IMR-90 (cell line): Measurements from ENCODE around the gene RAPGEF3. TPM values are rescaled to one million over a fixed set of nuclear protein-coding genes. Genes with fewer than 3 reads are reported as not detected.

Source experiments
- ATAC-seq: fragments of 200-7000 bp; cut with Tn5 transposase; 2 replicates; pipeline ENCODE4 v1.9.1; 2020; ENCODE audit warnings: low read depth, mild to moderate bottlenecking, moderate library complexity
- BruUV-seq: library from RNA; stranded (reverse); fragments of 400-500 nt; replicated peaks from 2 replicates; lab custom pipeline; 2021; lab: Mats Ljungman, UMichigan
- CTCF ChIA-PET: fragments of 300-600 bp; formaldehyde crosslinking; extraction: SDS; loops from one replicate; lab custom pipeline; 2021; ENCODE audit warnings: antibody characterized with exemption; lab: Yijun Ruan, JAX
- POLR2A ChIA-PET: fragments of 300-600 bp; sonication (Branson Sonifier 250); formaldehyde crosslinking; loops from one replicate; lab custom pipeline; 2022; ENCODE audit warnings: antibody characterized with exemption; ENCODE audit not compliant: unreplicated experiment; lab: Charles Lee
- DNase-seq: peaks from one replicate; pipeline ENCODE4 v3.0.0; 2013
- H2AFZ ChIP-seq: replicated peaks from 2 replicates; pipeline ENCODE3; 2013; ENCODE audit warnings: low read length, mild to moderate bottlenecking; ENCODE audit not compliant: poor library complexity
- H2AK5ac ChIP-seq: 2 replicates; pipeline ENCODE4 v1.6.1; 2013; ENCODE audit warnings: low read depth, low read length, inconsistent platforms
- H2AK9ac ChIP-seq: replicated peaks from 2 replicates; pipeline ENCODE3; 2013; ENCODE audit warnings: mild to moderate bottlenecking, low read depth, low read length, moderate library complexity; ENCODE audit not compliant: poor library complexity
- H2BK120ac ChIP-seq: 2 replicates; pipeline ENCODE4 v1.6.1; 2013; ENCODE audit warnings: low read depth, low read length, inconsistent platforms
- H2BK15ac ChIP-seq: 3 replicates; pipeline ENCODE4 v1.6.1; 2013; ENCODE audit warnings: low read depth, low read length, inconsistent platforms
- H2BK20ac ChIP-seq: 2 replicates; pipeline ENCODE4 v1.6.1; 2013; ENCODE audit warnings: low read depth, mild to moderate bottlenecking, inconsistent platforms, low read length, moderate library complexity
- H2BK5ac ChIP-seq: 2 replicates; pipeline ENCODE4 v1.6.1; 2013; ENCODE audit warnings: mild to moderate bottlenecking, low read depth, low read length, inconsistent platforms; ENCODE audit not compliant: poor library complexity, severe bottlenecking
- H3K14ac ChIP-seq: replicated peaks from 2 replicates; pipeline ENCODE4 v1.6.1; 2013; ENCODE audit warnings: low read depth, low read length, inconsistent platforms
- H3K18ac ChIP-seq: 2 replicates; pipeline ENCODE4 v1.6.1; 2013; ENCODE audit warnings: low read depth, low read length, control low read depth
- H3K23ac ChIP-seq: 2 replicates; pipeline ENCODE4 v1.6.1; 2013; ENCODE audit warnings: low read depth, low read length, inconsistent platforms
- H3K27ac ChIP-seq: 2 replicates; pipeline ENCODE4 v1.5.1; 2013; ENCODE audit warnings: mild to moderate bottlenecking, control low read depth, low read length; ENCODE audit not compliant: insufficient read depth
- H3K27me3 ChIP-seq: 2 replicates; pipeline ENCODE4 v1.6.1; 2013; ENCODE audit warnings: low read length; ENCODE audit not compliant: control insufficient read depth, insufficient read depth
- H3K36me3 ChIP-seq: 2 replicates; pipeline ENCODE4 v1.6.1; 2013; ENCODE audit warnings: low read length, mixed read lengths; ENCODE audit not compliant: control insufficient read depth, insufficient read depth
- H3K4ac ChIP-seq: 2 replicates; pipeline ENCODE4 v1.6.1; 2013; ENCODE audit warnings: low read depth, low read length, inconsistent platforms
- H3K4me1 ChIP-seq: 2 replicates; pipeline ENCODE4 v1.6.1; 2013; ENCODE audit warnings: low read length, mixed read lengths; ENCODE audit not compliant: control insufficient read depth, insufficient read depth
- H3K4me2 ChIP-seq: 2 replicates; pipeline ENCODE4 v1.6.1; 2013; ENCODE audit warnings: low read depth, mild to moderate bottlenecking, control low read depth, low read length, moderate library complexity
- H3K4me3 ChIP-seq: 2 replicates; pipeline ENCODE4 v1.5.1; 2013; ENCODE audit warnings: low read depth, mild to moderate bottlenecking, control low read depth, low read length, moderate library complexity; ENCODE audit not compliant: insufficient read depth
- H3K56ac ChIP-seq: 2 replicates; pipeline ENCODE4 v1.6.1; 2013; ENCODE audit warnings: low read length, inconsistent platforms; ENCODE audit not compliant: insufficient read depth; ENCODE audit errors: extremely low read depth
- H3K79me1 ChIP-seq, 2 experiments: 2 replicates each; pipeline ENCODE4 v1.6.1; 2013; ENCODE audit warnings: low read length in 2 of 2, inconsistent platforms in 1 of 2, low read depth in 1 of 2
- H3K9ac ChIP-seq: 2 replicates; pipeline ENCODE4 v1.6.1; 2013; ENCODE audit warnings: low read depth, low read length, control low read depth
- H3K9me1 ChIP-seq: 2 replicates; pipeline ENCODE4 v1.6.1; 2013; ENCODE audit warnings: low read length, inconsistent platforms; ENCODE audit not compliant: insufficient read depth
- H3K9me3 ChIP-seq: 2 replicates; pipeline ENCODE4 v1.6.1; 2013; ENCODE audit warnings: low read length; ENCODE audit not compliant: control insufficient read depth, insufficient read depth
- H4K20me1 ChIP-seq: 2 replicates; pipeline ENCODE4 v1.6.1; 2013; ENCODE audit warnings: low read length, inconsistent platforms; ENCODE audit not compliant: insufficient read depth
- H4K5ac ChIP-seq: 2 replicates; pipeline ENCODE4 v1.6.1; 2013; ENCODE audit warnings: mild to moderate bottlenecking, low read depth, low read length, control low read depth
- H4K8ac ChIP-seq, 2 experiments: 2 replicates each; pipeline ENCODE4 v1.6.1; 2013; ENCODE audit warnings: low read depth in 2 of 2, low read length in 2 of 2, control low read depth in 1 of 2, inconsistent platforms in 1 of 2
- H4K91ac ChIP-seq: 2 replicates; pipeline ENCODE4 v1.6.1; 2013; ENCODE audit warnings: low read depth, low read length, inconsistent platforms; ENCODE audit not compliant: insufficient read depth
- BHLHE40 ChIP-seq: fragments of 150-350 bp; IDR thresholded peaks from 2 replicates; pipeline ENCODE4 v1.6.1; 2016; ENCODE audit warnings: mild to moderate bottlenecking, low read depth, low read length
- CEBPB ChIP-seq: IDR thresholded peaks from 2 replicates; pipeline ENCODE4 v1.6.1; 2012; ENCODE audit warnings: low read depth, low read length, improper control_type of control experiment
- CHD1 ChIP-seq: IDR thresholded peaks from 2 replicates; pipeline ENCODE4 v1.6.1; 2012; ENCODE audit warnings: low read depth, low read length, improper control_type of control experiment
- CTCF ChIP-seq: conservative IDR thresholded peaks from 2 replicates; pipeline ENCODE4 v1.5.1; 2012; ENCODE audit warnings: mild to moderate bottlenecking, low read depth, low read length, improper control_type of control experiment
- ELK1 ChIP-seq: fragments of 150-350 bp; IDR thresholded peaks from 2 replicates; pipeline ENCODE4 v1.6.1; 2016; ENCODE audit warnings: low read depth, mild to moderate bottlenecking, low read length, moderate library complexity, borderline replicate concordance
- FOS ChIP-seq: fragments of 150-350 bp; IDR thresholded peaks from 2 replicates; pipeline ENCODE4 v1.6.1; 2016; ENCODE audit warnings: low read depth, low read length
- MAFK ChIP-seq: IDR thresholded peaks from 2 replicates; pipeline ENCODE4 v1.6.1; 2012; ENCODE audit warnings: low read depth, low read length, improper control_type of control experiment
- MAZ ChIP-seq: IDR thresholded peaks from 2 replicates; pipeline ENCODE4 v1.6.1; 2012; ENCODE audit warnings: low read depth, mild to moderate bottlenecking, low read length, improper control_type of control experiment, moderate library complexity, borderline replicate concordance
- MXI1 ChIP-seq: IDR thresholded peaks from 2 replicates; pipeline ENCODE4 v1.6.1; 2012; ENCODE audit warnings: low read depth, mild to moderate bottlenecking, low read length, moderate library complexity, borderline replicate concordance
- NFE2L2 ChIP-seq: fragments of 150-350 bp; IDR thresholded peaks from 2 replicates; pipeline ENCODE4 v1.6.1; 2016; ENCODE audit warnings: low read depth, mild to moderate bottlenecking, low read length
- POLR2A ChIP-seq: IDR thresholded peaks from 2 replicates; pipeline ENCODE4 v1.6.1; 2012; ENCODE audit warnings: mild to moderate bottlenecking, low read depth, low read length
- RAD21 ChIP-seq: IDR thresholded peaks from 2 replicates; pipeline ENCODE4 v1.6.1; 2012; ENCODE audit warnings: low read length, improper control_type of control experiment
- RCOR1 ChIP-seq: IDR thresholded peaks from 2 replicates; pipeline ENCODE4 v1.6.1; 2012; ENCODE audit warnings: mild to moderate bottlenecking, low read length, improper control_type of control experiment; ENCODE audit not compliant: insufficient replicate concordance
- RFX5 ChIP-seq: IDR thresholded peaks from 2 replicates; pipeline ENCODE4 v1.8.0; 2012; ENCODE audit warnings: low read depth, mild to moderate bottlenecking, low read length, moderate library complexity
- SMC3 ChIP-seq: fragments of 150-350 bp; IDR thresholded peaks from 2 replicates; pipeline ENCODE4 v1.6.1; 2016; ENCODE audit warnings: low read depth, mild to moderate bottlenecking, antibody characterized with exemption, low read length, moderate library complexity
- USF2 ChIP-seq: fragments of 150-350 bp; IDR thresholded peaks from 2 replicates; pipeline ENCODE4 v1.6.1; 2017; ENCODE audit warnings: mild to moderate bottlenecking, antibody characterized with exemption, low read length, low read depth
- WGBS, 2 experiments: methylation state at CpG; one replicate each; pipeline versions ENCODE4 v1.1.5 to v1.1.7; 2013; ENCODE audit warnings: missing lambda C conversion rate in 2 of 2; ENCODE audit not compliant: insufficient read length in 1 of 2; ENCODE audit errors: extremely low coverage in 2 of 2; 5-methylcytosine and 5-hydroxymethylcytosine counted together
- dilution Hi-C: fragments of 300-500 bp; cut with HindIII; formaldehyde crosslinking; loops from one replicate; pipeline ENCODE4 v1.14.3; 2018; ENCODE audit warnings: low sequenced_read_pairs; ENCODE audit not compliant: unreplicated experiment
- in situ Hi-C: fragments of 300-500 bp; cut with MboI; formaldehyde crosslinking; loops from 3 replicates; pipeline ENCODE4 v1.14.3; 2019; ENCODE audit warnings: low sequenced_read_pairs, inconsistent platforms, mixed read lengths
- intact Hi-C: fragments of 100-400 bp; cut with micrococcal nuclease; formaldehyde crosslinking; loops from 2 replicates; pipeline ENCODE4 v1.10.0; 2022
- polyA plus RNA-seq, 3 experiments: library from polyadenylated mRNA; depleted of rRNA; stranded (reverse); fragments of >200 nt; gene quantifications; 2 replicates each; pipeline ENCODE4 v1.2.3, GENCODE V29; 2012; ENCODE audit warnings: low replicate concordance in 1 of 3
- total RNA-seq: library from RNA; depleted of rRNA; stranded (reverse); fragments of >200 nt; gene quantifications from 2 replicates; pipeline ENCODE4 v1.2.3, GENCODE V29; 2012

Gene RAPGEF3
- total and polyA plus RNA-seq, 2 of the 4 experiments (the other 2 are of a cell fraction) = 1.3 to 2.0 TPM

- dilution Hi-C loops (no loop called here), in situ Hi-C loops (loop anchor here (10.0 to 25.0 kb wide), 2 partner anchors 654 to 1352 kb away; no protein-coding TSS in a partner anchor), intact Hi-C loops (loop anchor here (10.0 kb wide), 1 partner anchor 384 kb away; no protein-coding TSS in a partner anchor)
- no peak overlapping the region for H3K23ac ChIP-seq
- H2AK9ac ChIP-seq = no peak overlapping the region
- no peak overlapping the region for H4K5ac ChIP-seq
- CTCF ChIA-PET = no interaction called here
- peaks cover 7% of the 10 kb centered on the region for H3K36me3 ChIP-seq
- no peaks in the 10 kb centered on the region for H3K4me1 ChIP-seq
- H2BK15ac ChIP-seq = no peak overlapping the region
- no peaks in the 10 kb centered on the region for H3K9me1 ChIP-seq
- no peak overlapping the region for H3K14ac ChIP-seq
- DNase-seq (no peak), ATAC-seq (no peak)
- H3K9ac ChIP-seq = no peak overlapping the region
- no peak overlapping the region for H2AFZ ChIP-seq
- no peak overlapping the region for H3K4me3 ChIP-seq
- 0 out of 4 replicates have a peak, but pooled peaks cover 0 to 3% of the 10 kb centered on the region in 2 experiments for H3K79me1 ChIP-seq
- POLR2A ChIA-PET = no interaction called here
- no peak overlapping the region for H2BK20ac ChIP-seq
- 100% methylated on average over 1 of the region's 2 CpGs; no CpG with 5 or more reads in 1 of the 2 experiments for WGBS, 2 experiments
- H4K91ac ChIP-seq = no peak overlapping the region
- no peaks in the 10 kb centered on the region for H3K9me3 ChIP-seq
- H3K56ac ChIP-seq = peak overlapping the region; percentile 3; the same call in 1 of the 2 replicates
- no peak overlapping the region for H4K8ac ChIP-seq
- no peak overlapping the region for H3K27ac ChIP-seq
- H3K4ac ChIP-seq = no peak overlapping the region
- no peak overlapping the region for H2AK5ac ChIP-seq
- no peak overlapping the region for H3K4me2 ChIP-seq
- no peak overlapping the region for H3K18ac ChIP-seq
- H4K20me1 ChIP-seq = no peaks in the 10 kb centered on the region
- TF ChIP-seq CTCF (no peak), POLR2A (no peak), CHD1 (no peak), FOS (no peak), USF2 (no peak), NFE2L2 (no peak), BHLHE40 (no peak), SMC3 (no peak), MAFK (no peak), MAZ (no peak), RAD21 (no peak), ELK1 (no peak), RCOR1 (no peak), RFX5 (no peak), MXI1 (no peak), CEBPB (no peak)
- BruUV-seq = no TSS peak
- H2BK5ac ChIP-seq = no peak overlapping the region
- H3K27me3 ChIP-seq = no peaks in the 10 kb centered on the region
- no peak overlapping the region for H2BK120ac ChIP-seq
These were observed 69.5 kb downstream of the RAPGEF3 start for GRCh38 chr12:47689215-47689614.
